Embryonic facial prominence (tissue), 1 donor: Measurements from ENCODE around the gene DUSP9.
A peak's percentile ranks its signal among the peaks of the same experiment; 100 is the strongest.

ENCODE experiments used
- DNase-seq: peaks from one replicate; pipeline ENCODE4 v3.0.0-alpha.2; 2016; ENCODE audit errors: extremely low spot score

DUSP9 gene

GRCh38 chrX:153647461-153648357, 706 bp downstream of the DUSP9 start:
- no peak for DNase-seq

- DNase-seq: no peak
These were observed 1.6 kb downstream of the DUSP9 start for GRCh38 chrX:153648358-153649177.

- DNase-seq: no peak
These were observed 2.3 kb downstream of the DUSP9 start for GRCh38 chrX:153649178-153649914.

GRCh38 chrX:153649915-153650782, 3.1 kb downstream of the DUSP9 start:
- DNase-seq: no peak

GRCh38 chrX:153650959-153651358, 4.0 kb downstream of the DUSP9 start:
- no peak for DNase-seq

- DNase-seq: no peak
These were observed 4.6 kb downstream of the DUSP9 start for GRCh38 chrX:153651540-153652079.

GRCh38 chrX:153653556-153653955, 6.6 kb downstream of the DUSP9 start:
- DNase-seq: no peak

GRCh38 chrX:153657161-153657560, 10.2 kb downstream of the DUSP9 start:
- DNase-seq: no peak

- DNase-seq: no peak
These were observed 12.3 kb downstream of the DUSP9 start for GRCh38 chrX:153659268-153659667.

GRCh38 chrX:153662266-153662665, 15.3 kb downstream of the DUSP9 start:
- no peak for DNase-seq

- DNase-seq: no peak
These were observed 18.8 kb downstream of the DUSP9 start for GRCh38 chrX:153665726-153666306.

- DNase-seq: no peak
These were observed 20.4 kb downstream of the DUSP9 start for GRCh38 chrX:153667281-153667955.

- DNase-seq: peak; percentile 59
These were observed 21.0 kb downstream of the DUSP9 start for GRCh38 chrX:153667956-153668396.

- no peak for DNase-seq
These were observed 21.6 kb downstream of the DUSP9 start for GRCh38 chrX:153668423-153669173.

GRCh38 chrX:153669174-153669890, 22.3 kb downstream of the DUSP9 start:
- DNase-seq: no peak

GRCh38 chrX:153669901-153670731, 23.1 kb downstream of the DUSP9 start:
- no peak for DNase-seq
